ACHN (cell line): ENCODE data around the gene KIT.

ENCODE experiments used
- DNase-seq: peaks from one replicate; pipeline ENCODE4 v3.0.0-alpha.2; 2015
- in situ Hi-C: cut with HindIII; loops from 2 replicates; pipeline ENCODE4 v1.10.0; 2017; ENCODE audit warnings: low sequenced_read_pairs, low pct_ligation_motif_present, low pct_unique_long_range_greater_than_20kb

The KIT gene

GRCh38 chr4:54729256-54729655 lies 71.5 kb downstream of the KIT start:
- in situ Hi-C loops = no loop called here
- no peak for DNase-seq

GRCh38 chr4:54730581-54730980 lies 72.8 kb downstream of the KIT start:
- in situ Hi-C loops = no loop called here

DNA sequence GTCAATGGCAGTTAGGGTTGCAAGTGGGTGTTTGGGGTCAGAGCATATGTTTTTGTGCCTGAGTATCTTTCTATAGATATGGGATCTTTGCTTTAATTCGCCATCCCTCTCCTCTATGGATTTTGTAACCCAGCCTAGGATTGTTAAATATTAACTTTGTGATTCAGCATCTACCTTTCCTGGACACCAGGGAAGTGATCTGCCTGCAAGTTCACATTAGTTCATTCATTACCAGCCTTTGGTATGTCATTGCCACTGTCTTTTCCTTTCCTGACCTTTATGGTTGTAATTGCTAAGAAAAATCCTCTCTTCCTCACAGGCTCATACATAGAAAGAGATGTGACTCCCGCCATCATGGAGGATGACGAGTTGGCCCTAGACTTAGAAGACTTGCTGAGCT lies 73.8 kb downstream of the KIT start:
- in situ Hi-C loops = no loop called here
- DNase-seq = no peak

More at GRCh38 chr4:54730581-54730980, 72.8 kb downstream of the KIT start:
- no peak for DNase-seq

GRCh38 chr4:54731976-54732375 lies 74.2 kb downstream of the KIT start:
- in situ Hi-C loops = no loop called here

DNA sequence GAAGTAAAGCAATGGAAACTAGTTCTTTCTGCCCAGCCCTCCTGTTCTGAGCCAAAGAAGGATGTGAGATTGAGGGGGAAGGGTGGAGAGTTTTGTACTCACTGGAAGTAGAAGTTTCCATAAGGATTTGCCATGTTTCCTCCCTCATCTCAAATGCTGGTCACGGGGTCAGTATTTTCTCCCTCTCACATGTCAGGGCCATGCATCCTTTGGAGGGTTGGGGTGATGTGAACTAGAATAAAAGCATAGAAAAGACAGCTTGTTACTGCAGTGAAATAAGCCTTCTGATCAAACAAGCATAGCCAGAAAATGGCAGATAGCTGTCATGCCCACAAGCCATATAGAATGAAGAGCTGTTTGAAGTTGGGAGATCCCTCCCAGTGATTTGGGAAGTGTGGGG lies 79.7 kb downstream of the KIT start:
- in situ Hi-C loops = no loop called here
- no peak for DNase-seq

More at GRCh38 chr4:54731976-54732375, 74.2 kb downstream of the KIT start:
- DNase-seq = no peak

DNA sequence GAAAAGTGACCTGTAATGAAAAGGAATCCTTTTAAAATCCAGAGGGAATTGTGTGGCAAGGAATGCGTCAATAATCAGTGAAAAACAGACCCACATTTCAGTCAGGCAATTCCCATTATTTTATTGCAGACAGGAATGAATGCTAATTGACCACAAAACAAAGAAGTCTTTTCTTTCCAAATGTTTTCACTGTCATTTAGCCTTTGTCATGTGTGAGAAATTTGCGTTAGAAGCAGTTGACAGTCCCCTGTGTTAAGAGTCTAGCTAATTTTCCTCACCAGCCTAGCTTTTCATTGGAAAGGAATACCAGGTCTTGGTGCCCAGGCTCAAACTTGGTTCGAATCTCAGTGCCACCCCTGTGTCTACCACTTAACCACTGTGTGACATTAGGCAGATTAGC lies 83.4 kb downstream of the KIT start:
- DNase-seq = no peak
- in situ Hi-C loops = no loop called here

GRCh38 chr4:54742636-54743399 lies 85.1 kb downstream of the KIT start:
- in situ Hi-C loops = no loop called here
- DNase-seq = no peak

DNA sequence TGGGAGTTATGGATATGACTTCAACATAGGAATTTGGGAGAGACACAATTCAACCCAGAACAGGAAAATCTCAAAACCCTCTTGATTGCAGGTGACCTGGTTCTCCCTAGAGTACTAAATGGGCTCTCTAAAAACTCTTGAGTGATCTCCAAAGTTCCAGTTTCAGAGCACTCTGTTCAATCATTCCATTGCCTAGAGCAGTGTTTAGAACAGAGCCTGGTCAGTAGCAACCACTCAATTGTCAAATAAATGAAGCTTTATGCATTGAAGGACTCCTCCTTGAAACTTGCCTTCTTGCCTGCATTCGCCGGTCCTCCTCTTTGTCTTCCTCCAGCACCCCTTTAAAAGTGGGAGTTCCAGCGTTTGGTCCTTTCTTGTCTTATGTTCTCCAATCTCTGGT lies 85.8 kb downstream of the KIT start:
- DNase-seq = no peak
- in situ Hi-C loops = no loop called here

DNA sequence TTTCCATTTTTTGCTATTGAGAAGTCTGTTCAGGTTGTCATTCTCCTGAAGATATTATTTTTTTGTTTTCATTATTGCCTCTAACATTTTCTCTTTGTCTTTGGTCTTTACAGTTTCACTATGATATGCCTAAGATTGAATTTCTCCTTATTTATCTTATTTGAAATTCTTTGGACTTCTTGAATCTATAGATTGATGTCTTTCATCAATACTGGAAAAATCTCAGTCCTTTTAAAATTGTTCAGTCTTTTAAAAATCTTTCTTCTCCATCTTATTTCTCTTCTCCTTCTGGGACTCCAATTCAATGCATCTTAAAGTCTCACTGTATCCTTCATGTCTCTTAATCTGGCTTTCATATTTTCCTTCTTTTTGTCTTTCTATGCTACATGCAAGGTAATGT lies 86.7 kb downstream of the KIT start:
- in situ Hi-C loops = no loop called here
- no peak for DNase-seq

GRCh38 chr4:54745031-54745770 lies 87.4 kb downstream of the KIT start:
- no peak for DNase-seq
- in situ Hi-C loops = no loop called here

DNA sequence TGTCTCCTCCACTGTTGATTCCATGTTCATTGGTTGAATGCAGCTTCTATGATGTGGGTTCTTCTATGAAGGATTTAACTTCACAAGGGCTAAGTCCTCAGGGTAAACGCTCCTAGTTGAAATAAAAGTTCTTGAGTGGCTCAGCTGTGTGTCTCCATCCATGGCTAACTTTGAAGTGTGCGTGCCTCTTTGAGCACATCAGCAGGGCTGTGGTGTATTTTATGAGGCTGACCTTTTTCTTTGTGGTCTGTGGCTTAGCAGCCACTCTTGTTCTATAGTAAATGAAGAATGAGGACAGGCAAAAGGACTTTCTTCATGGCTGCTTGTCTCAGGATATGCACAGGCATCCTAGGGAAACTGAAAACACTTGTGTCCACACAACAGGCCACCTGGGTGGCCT lies 88.5 kb downstream of the KIT start:
- in situ Hi-C loops = no loop called here
- DNase-seq = no peak

DNA sequence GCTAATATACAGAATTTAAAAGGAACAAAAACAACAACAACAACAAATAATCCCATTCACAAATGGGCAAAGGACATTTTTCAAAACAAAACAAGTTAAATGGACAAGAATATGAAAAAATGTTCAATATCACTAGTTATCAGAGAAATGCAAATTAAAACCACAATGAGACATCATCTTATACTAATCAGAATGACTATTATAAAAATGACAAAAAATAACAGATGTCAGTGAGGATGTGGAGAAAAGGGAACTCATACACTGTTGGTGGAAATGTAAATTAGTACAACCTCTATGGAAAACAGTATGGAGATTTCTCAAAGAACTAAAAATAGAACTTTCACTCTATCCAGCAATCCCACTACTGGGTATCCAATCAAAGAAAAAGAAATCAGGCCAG lies 92.6 kb downstream of the KIT start:
- in situ Hi-C loops = no loop called here

GRCh38 chr4:54754394-54754793 lies 96.6 kb downstream of the KIT start:
- no peak for DNase-seq
- in situ Hi-C loops = no loop called here

More for the DNA sequence above, 92.6 kb downstream of the KIT start:
- no peak for DNase-seq

DNA sequence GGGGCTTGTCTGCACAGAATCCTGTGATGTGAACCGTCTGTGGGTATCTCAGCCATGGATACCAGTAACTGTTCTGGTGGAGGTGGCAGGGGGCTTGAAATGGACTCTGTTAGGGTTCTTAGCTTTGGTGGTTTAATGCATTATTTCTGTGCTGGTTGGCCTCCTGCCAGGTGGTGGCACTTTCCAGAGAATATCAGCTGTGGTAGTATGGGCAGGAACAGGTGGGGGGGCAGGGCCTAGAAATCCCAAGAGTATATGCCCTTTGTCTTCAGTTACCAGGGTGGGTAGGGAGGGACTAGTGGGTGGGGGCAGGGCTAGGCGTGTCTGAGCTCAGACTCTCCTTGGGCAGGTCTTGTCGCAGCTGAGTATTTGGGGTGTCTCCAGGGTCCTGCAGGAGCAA lies 106.7 kb downstream of the KIT start:
- in situ Hi-C loops = no loop called here
- DNase-seq = no peak

DNA sequence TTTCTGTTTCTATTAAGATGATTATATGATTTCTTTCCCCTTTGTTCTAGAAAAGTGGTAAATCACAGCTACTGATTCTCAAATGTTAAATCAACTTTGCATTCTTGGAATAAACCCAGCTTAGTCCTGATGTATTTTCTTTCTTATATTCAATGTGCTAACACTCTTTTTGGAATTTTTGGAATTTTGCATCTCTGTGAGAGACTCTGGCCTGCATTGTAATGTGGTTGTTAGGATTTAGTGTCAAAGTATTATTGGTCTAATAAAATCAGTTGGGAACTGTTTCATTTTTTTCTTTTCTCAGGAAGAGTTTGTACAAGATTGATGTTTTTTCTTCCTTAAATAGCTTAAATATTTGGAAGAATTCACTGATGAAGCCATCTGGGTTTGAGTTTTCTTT lies 109.6 kb downstream of the KIT start:
- in situ Hi-C loops = no loop called here

GRCh38 chr4:54773022-54773421 lies 115.3 kb downstream of the KIT start:
- DNase-seq = no peak
- in situ Hi-C loops = no loop called here

More for the DNA sequence above, 109.6 kb downstream of the KIT start:
- DNase-seq = no peak

GRCh38 chr4:54779036-54779435 lies 121.3 kb downstream of the KIT start:
- no peak for DNase-seq
- in situ Hi-C loops = no loop called here

- DNase-seq = no peak
- in situ Hi-C loops = no loop called here
Measured at GRCh38 chr4:54779476-54780148, 121.9 kb downstream of the KIT start.

- no peak for DNase-seq
- in situ Hi-C loops = no loop called here
Measured at GRCh38 chr4:54780149-54780495, 122.4 kb downstream of the KIT start.

DNA sequence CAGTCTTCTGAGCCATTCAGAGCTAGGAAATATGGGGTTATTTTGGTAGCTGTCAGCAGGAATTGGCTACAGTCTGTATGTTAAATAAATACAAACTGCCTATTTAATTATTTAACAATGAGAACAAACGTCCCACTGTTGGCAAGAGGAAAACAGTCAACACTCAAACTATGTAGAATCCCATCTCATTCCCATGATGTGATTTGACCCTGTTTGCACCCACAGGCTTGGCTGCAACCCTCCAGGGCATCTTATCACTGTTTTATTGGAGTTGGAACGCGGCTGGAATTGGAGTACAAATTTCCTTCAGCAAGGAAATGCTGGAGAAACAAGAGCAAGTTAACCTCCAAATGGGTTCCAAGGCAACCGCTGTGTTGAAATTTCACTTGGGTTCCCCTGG lies 124.0 kb downstream of the KIT start:
- in situ Hi-C loops = no loop called here

More for the DNA sequence above, 124.0 kb downstream of the KIT start:
- no peak for DNase-seq
